Measurements from ENCODE around the gene CASK.

The CASK gene

DNA sequence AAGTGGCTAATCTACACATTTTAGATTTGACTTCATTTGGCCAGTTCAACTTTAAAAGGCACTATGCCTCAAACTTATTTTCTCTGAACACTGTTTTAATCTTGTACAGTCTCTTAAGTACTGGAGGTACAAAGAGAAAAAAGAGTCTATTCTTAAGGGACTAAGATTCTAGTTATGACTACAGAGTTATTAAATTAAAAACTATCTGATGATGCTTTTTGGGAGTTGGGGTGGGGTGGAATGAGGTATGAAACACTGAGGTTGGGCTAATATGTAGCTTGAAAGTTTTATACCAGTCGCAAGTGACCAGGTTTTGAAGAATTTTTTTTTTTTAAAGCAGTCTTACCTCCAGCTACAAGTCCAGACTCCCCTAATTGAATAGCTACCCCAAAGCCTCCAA is 252.3 kb downstream of the CASK start:
- no peaks in the 10 kb centered on the region for H3K4me1 ChIP-seq (ENCODE audit: control insufficient read depth, insufficient read depth, low read length)
- H3K9ac ChIP-seq (ENCODE audit: low read length): no peak overlapping the region
- no peak overlapping the region for H3K27ac ChIP-seq (ENCODE audit: low read depth, low read length)
- no peaks in the 10 kb centered on the region for H3K27me3 ChIP-seq (ENCODE audit: control insufficient read depth, insufficient read depth, low read length)
- no peak overlapping the region for H3K4me3 ChIP-seq (ENCODE audit: low read depth, low read length)
- no peaks in the 10 kb centered on the region for H3K9me3 ChIP-seq (ENCODE audit: control insufficient read depth, insufficient read depth, low read depth, low read length)
- H3K36me3 ChIP-seq (ENCODE audit: control insufficient read depth, insufficient read depth, low read length): peaks cover 5% of the 10 kb centered on the region; the same call in 1 of the 2 replicates

DNA sequence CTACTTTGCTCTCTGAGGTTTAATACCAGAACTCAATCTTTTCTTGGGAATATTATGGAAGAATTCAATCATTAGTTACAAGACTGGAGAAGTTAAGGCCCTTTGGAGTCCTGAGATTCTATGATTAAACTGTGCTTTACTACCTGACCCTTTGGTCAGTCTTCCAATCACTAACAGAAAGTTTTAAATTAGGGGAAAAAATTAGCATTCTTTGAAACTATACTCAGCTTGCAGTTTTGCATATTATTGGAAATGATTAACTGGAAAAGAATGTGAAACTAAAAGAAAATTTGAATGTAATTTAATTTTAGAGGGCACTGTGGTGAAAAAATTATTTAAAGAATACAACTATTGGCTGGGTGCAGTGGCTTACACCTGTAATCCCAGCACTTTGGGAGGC is 253.2 kb downstream of the CASK start:
- Histone ChIP-seq H3K9ac (ENCODE audit: low read length) (no peak overlapping the region), H3K9me3 (ENCODE audit: control insufficient read depth, insufficient read depth, low read depth, low read length) (no peaks in the 10 kb centered on the region), H3K4me3 (ENCODE audit: low read depth, low read length) (no peak overlapping the region), H3K36me3 (ENCODE audit: control insufficient read depth, insufficient read depth, low read length) (peaks cover 7% of the 10 kb centered on the region; the same call in 1 of the 2 replicates), H3K27ac (ENCODE audit: low read depth, low read length) (no peak overlapping the region), H3K4me1 (ENCODE audit: control insufficient read depth, insufficient read depth, low read length) (no peaks in the 10 kb centered on the region), H3K27me3 (ENCODE audit: control insufficient read depth, insufficient read depth, low read length) (no peaks in the 10 kb centered on the region)

DNA sequence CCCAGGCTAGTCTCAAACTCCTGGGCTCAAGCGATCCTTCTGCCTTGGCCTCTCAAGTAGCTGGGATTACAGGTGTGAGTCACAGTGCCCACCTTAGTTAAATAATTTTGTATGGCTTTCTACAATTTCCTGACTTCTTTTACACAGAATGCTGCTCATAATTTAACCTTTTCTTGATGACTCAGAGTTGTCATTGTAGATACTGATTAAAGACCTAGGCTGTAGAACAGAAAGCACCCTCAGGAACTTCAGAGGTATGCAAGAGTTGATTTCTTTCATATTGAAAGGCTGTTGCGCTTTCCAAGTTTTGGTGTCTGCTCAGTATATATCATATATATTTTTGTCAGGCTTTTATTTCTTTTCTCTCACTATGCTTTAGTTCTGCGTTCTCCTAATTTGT is 255.7 kb downstream of the CASK start:
- H3K4me3 ChIP-seq (ENCODE audit: low read depth, low read length): no peak overlapping the region
- H3K36me3 ChIP-seq (ENCODE audit: control insufficient read depth, insufficient read depth, low read length): peaks cover 18% of the 10 kb centered on the region
- no peaks in the 10 kb centered on the region for H3K27me3 ChIP-seq (ENCODE audit: control insufficient read depth, insufficient read depth, low read length)
- no peak overlapping the region for H3K9ac ChIP-seq (ENCODE audit: low read length)
- H3K27ac ChIP-seq (ENCODE audit: low read depth, low read length): no peak overlapping the region
- H3K9me3 ChIP-seq (ENCODE audit: control insufficient read depth, insufficient read depth, low read depth, low read length): no peaks in the 10 kb centered on the region
- H3K4me1 ChIP-seq (ENCODE audit: control insufficient read depth, insufficient read depth, low read length): no peaks in the 10 kb centered on the region

DNA sequence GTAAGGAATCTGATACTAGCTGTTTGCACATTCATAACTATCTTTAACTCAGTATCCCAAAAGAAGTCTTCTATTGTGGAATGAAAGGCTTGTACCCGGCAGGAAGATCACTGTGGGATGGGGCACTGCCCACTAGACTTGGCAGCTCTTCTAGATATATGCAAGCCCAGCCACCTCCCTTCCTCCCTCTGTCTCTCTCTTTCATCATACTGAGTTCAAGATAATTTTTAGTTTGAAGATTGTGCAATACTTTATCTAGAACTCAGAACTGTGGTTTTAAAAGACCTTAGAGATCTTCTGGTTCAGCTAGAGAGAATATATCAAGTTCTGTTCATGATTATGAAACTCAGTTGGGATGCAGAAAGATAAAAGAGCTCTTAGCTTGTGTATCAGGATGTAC is 257.1 kb downstream of the CASK start:
- no peaks in the 10 kb centered on the region for H3K27me3 ChIP-seq (ENCODE audit: control insufficient read depth, insufficient read depth, low read length)

DNA sequence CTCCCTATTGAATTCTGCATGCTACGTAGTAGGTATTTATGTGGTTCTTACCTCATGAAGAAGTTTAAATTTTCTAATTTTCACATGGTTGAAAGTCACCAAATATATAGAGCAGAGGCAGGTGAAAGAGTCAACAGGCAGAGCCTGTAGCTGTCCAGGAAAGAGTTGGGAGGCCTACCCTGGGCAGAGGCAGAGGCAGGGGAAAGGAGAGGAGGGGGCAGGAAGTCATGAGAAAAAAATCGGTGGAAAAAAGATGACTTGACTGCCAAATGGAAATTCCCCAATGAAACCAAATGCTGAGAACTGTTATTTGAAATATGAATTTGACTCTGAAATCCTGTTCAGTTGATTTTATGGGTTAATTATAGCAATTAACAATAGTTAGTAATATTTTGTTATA is 257.7 kb downstream of the CASK start:
- Histone ChIP-seq H3K4me3 (ENCODE audit: low read depth, low read length) (no peak overlapping the region), H3K9ac (ENCODE audit: low read length) (no peak overlapping the region), H3K27me3 (ENCODE audit: control insufficient read depth, insufficient read depth, low read length) (no peaks in the 10 kb centered on the region), H3K36me3 (ENCODE audit: control insufficient read depth, insufficient read depth, low read length) (peaks cover 23% of the 10 kb centered on the region), H3K27ac (ENCODE audit: low read depth, low read length) (no peak overlapping the region), H3K9me3 (ENCODE audit: control insufficient read depth, insufficient read depth, low read depth, low read length) (no peaks in the 10 kb centered on the region), H3K4me1 (ENCODE audit: control insufficient read depth, insufficient read depth, low read length) (no peaks in the 10 kb centered on the region)

More for the DNA sequence above, 257.1 kb downstream of the CASK start:
- peaks cover 22% of the 10 kb centered on the region for H3K36me3 ChIP-seq (ENCODE audit: control insufficient read depth, insufficient read depth, low read length)
- no peak overlapping the region for H3K4me3 ChIP-seq (ENCODE audit: low read depth, low read length)
- H3K27ac ChIP-seq (ENCODE audit: low read depth, low read length): no peak overlapping the region
- H3K9ac ChIP-seq (ENCODE audit: low read length): no peak overlapping the region
- H3K9me3 ChIP-seq (ENCODE audit: control insufficient read depth, insufficient read depth, low read depth, low read length): no peaks in the 10 kb centered on the region
- H3K4me1 ChIP-seq (ENCODE audit: control insufficient read depth, insufficient read depth, low read length): no peaks in the 10 kb centered on the region

DNA sequence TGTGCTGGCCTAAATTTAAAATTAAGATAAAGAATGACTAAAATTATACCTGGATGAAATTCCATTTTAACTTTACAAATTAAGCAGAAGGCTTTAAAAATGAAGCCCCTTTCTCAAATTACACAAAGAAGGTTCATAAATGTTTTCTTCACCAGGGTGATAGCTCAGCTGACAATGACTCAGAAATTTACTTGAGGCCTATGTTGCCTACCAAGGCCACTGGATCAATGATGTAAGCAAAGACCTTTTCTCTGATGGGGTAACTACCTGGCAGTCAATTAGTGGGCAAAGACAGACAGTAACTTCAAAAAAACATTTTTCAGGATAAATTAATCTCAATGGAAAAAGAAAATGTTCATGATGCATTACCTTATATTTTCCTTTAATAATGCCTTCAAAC is 258.4 kb downstream of the CASK start:
- Histone ChIP-seq H3K4me1 (ENCODE audit: control insufficient read depth, insufficient read depth, low read length) (no peaks in the 10 kb centered on the region), H3K36me3 (ENCODE audit: control insufficient read depth, insufficient read depth, low read length) (peaks cover 27% of the 10 kb centered on the region), H3K9me3 (ENCODE audit: control insufficient read depth, insufficient read depth, low read depth, low read length) (no peaks in the 10 kb centered on the region), H3K9ac (ENCODE audit: low read length) (no peak overlapping the region), H3K27me3 (ENCODE audit: control insufficient read depth, insufficient read depth, low read length) (no peaks in the 10 kb centered on the region), H3K27ac (ENCODE audit: low read depth, low read length) (no peak overlapping the region), H3K4me3 (ENCODE audit: low read depth, low read length) (no peak overlapping the region)

DNA sequence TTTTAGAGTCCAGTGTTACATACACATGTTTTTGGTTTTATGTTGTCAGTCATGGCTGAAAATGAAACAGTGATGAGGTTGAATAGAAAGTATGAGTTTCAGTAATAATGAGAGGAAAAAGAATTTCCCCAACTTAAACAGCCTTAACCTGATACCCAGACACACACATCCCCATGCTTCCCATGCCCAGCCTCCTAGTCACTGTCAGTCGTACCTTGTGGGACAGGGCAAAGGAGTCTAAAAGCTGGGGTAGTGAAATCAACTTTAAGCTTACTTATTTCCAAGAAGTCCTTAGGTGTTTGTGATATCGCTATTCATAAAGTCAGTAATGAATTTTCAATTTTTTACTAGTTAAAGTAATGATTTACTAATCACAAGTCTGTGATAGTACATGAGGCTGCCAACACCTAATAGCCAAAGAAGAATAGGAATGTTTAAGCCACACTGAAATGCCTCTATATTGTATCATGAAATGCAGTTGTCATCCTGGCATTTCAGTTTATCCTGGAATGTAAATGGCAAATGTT is 258.9 kb downstream of the CASK start:
- Histone ChIP-seq H3K36me3 (ENCODE audit: control insufficient read depth, insufficient read depth, low read length) (peaks cover 32% of the 10 kb centered on the region), H3K27me3 (ENCODE audit: control insufficient read depth, insufficient read depth, low read length) (no peaks in the 10 kb centered on the region), H3K9ac (ENCODE audit: low read length) (no peak overlapping the region), H3K4me1 (ENCODE audit: control insufficient read depth, insufficient read depth, low read length) (no peaks in the 10 kb centered on the region), H3K4me3 (ENCODE audit: low read depth, low read length) (no peak overlapping the region), H3K9me3 (ENCODE audit: control insufficient read depth, insufficient read depth, low read depth, low read length) (no peaks in the 10 kb centered on the region), H3K27ac (ENCODE audit: low read depth, low read length) (no peak overlapping the region)

DNA sequence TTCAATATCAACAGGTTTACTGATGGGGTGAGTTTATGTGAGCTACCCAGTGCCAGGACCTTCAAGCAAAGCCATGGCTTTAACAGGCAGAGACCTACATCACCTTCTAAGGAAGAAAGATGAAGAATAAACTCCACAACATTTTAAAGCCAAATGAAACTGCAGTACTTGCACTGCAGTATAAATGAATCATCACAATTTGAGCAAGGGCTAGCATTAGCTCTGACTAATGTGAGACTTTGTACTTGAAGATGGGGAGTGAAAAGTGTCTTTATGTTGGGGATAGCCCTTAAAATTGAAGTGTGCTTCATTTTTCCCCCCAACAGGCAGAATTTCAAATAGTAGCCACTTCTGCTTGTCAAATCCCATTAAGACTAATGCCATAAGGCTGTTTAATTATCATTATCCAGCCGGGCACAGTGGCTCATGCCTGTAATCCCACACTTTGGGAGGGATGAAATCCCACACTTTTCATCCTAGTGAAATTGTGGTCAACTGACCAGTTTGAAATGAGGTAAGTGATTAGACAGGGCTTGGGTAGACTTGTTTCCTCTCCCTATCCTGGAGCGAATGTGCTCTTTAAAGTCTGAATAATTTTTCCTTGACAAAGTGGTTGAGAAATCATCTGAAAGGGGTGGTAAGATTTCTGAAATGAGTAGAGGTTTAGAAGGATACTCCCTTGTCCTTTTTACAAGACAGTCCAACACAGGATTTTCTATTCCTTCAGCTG is 261.8 kb downstream of the CASK start:
- Histone ChIP-seq H3K27ac (ENCODE audit: low read depth, low read length) (no peak overlapping the region), H3K4me1 (ENCODE audit: control insufficient read depth, insufficient read depth, low read length) (no peaks in the 10 kb centered on the region), H3K36me3 (ENCODE audit: control insufficient read depth, insufficient read depth, low read length) (peaks cover 51% of the 10 kb centered on the region), H3K9me3 (ENCODE audit: control insufficient read depth, insufficient read depth, low read depth, low read length) (no peaks in the 10 kb centered on the region), H3K9ac (ENCODE audit: low read length) (no peak overlapping the region), H3K27me3 (ENCODE audit: control insufficient read depth, insufficient read depth, low read length) (no peaks in the 10 kb centered on the region), H3K4me3 (ENCODE audit: low read depth, low read length) (no peak overlapping the region)

DNA sequence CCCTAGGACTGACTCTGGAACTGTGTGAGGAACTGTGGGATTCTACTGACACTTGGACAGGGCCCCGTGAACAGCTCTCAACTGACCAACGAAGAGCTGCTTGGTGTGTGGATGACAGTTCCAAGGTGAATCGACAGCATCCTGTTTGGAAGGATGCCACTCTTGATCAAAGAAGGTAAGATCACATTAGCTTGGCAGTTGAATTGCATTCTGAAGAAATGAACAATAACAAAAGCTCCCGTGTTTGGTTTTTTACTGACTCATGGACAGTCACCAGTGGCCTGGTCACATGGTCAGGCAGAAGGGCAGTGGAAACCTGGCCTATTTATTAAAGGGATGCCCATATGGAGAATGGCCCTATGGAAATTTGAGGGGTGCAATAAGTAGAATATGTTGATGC is 267.7 kb downstream of the CASK start:
- Histone ChIP-seq H3K27ac (ENCODE audit: low read depth, low read length) (no peak overlapping the region), H3K36me3 (ENCODE audit: control insufficient read depth, insufficient read depth, low read length) (peaks cover 53% of the 10 kb centered on the region), H3K27me3 (ENCODE audit: control insufficient read depth, insufficient read depth, low read length) (no peaks in the 10 kb centered on the region), H3K4me1 (ENCODE audit: control insufficient read depth, insufficient read depth, low read length) (no peaks in the 10 kb centered on the region), H3K9ac (ENCODE audit: low read length) (no peak overlapping the region), H3K9me3 (ENCODE audit: control insufficient read depth, insufficient read depth, low read depth, low read length) (no peaks in the 10 kb centered on the region), H3K4me3 (ENCODE audit: low read depth, low read length) (no peak overlapping the region)

DNA sequence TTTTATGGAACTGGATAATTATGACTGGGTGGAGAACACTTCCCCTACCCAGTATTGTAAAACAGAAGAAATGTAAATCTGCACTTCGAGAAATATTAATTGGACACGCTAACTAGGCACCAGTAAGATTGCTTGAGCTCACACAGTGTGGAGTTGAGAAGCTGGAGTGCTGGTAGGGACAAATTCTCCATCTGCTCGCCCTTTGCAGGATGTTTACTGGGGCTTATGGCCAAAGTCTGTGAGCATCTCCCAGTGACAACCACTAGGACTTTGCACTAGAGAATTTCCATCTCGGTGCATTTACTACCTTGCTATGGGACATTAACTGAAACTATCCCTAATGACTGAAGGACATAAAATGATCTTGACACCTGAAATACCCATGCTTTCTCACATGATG is 268.3 kb downstream of the CASK start:
- Histone ChIP-seq H3K36me3 (ENCODE audit: control insufficient read depth, insufficient read depth, low read length) (peaks cover 53% of the 10 kb centered on the region), H3K27ac (ENCODE audit: low read depth, low read length) (no peak overlapping the region), H3K27me3 (ENCODE audit: control insufficient read depth, insufficient read depth, low read length) (no peaks in the 10 kb centered on the region), H3K9me3 (ENCODE audit: control insufficient read depth, insufficient read depth, low read depth, low read length) (no peaks in the 10 kb centered on the region), H3K4me3 (ENCODE audit: low read depth, low read length) (no peak overlapping the region), H3K4me1 (ENCODE audit: control insufficient read depth, insufficient read depth, low read length) (no peaks in the 10 kb centered on the region; the same call in 1 of the 2 replicates), H3K9ac (ENCODE audit: low read length) (no peak overlapping the region)

DNA sequence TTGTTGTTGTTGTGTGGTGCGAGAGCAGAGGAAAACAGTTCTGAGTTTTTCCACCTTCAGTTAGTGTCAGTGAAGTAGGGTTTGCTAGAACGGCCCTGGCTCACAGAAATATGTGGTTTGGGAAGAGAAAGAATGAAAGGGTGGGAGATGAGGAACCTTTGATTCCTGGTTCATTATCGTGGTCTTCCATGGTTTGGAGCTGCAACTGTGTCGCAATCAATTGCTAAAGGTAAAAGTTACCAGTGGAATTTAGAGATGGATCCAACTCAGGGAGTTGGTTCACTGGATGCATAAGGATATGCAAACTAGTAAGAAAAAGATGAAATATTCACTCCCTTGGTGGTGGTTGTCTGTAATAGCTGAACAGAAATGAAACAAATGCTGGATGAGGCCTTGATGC is 270.2 kb downstream of the CASK start:
- no peaks in the 10 kb centered on the region for H3K27me3 ChIP-seq (ENCODE audit: control insufficient read depth, insufficient read depth, low read length)
- H3K36me3 ChIP-seq (ENCODE audit: control insufficient read depth, insufficient read depth, low read length): peaks cover 33% of the 10 kb centered on the region
- no peaks in the 10 kb centered on the region; the same call in 1 of the 2 replicates for H3K4me1 ChIP-seq (ENCODE audit: control insufficient read depth, insufficient read depth, low read length)
- H3K9me3 ChIP-seq (ENCODE audit: control insufficient read depth, insufficient read depth, low read depth, low read length): peaks cover 5% of the 10 kb centered on the region; the same call in 1 of the 2 replicates
- H3K9ac ChIP-seq (ENCODE audit: low read length): no peak overlapping the region
- H3K4me3 ChIP-seq (ENCODE audit: low read depth, low read length): no peak overlapping the region
- no peak overlapping the region for H3K27ac ChIP-seq (ENCODE audit: low read depth, low read length)

All from HUES6 (cell line).